Gastroesophageal sphincter (tissue), 3 donors: ENCODE data around the gene AMMECR1.

Experiments used
- EP300 ChIP-seq: sonication (generic); formaldehyde crosslinking; IDR thresholded peaks from one replicate; pipeline ENCODE4 v1.6.1; 2017; ENCODE audit warnings: antibody characterized with exemption, mild to moderate bottlenecking
- POLR2A ChIP-seq, 2 donors: fragments of 450-650 bp; IDR thresholded peaks; one replicate each; pipeline ENCODE4 v1.6.1; 2017; ENCODE audit warnings: antibody characterized with exemption in 2 of 2, mild to moderate bottlenecking in 2 of 2, moderate library complexity in 1 of 2
- POLR2AphosphoS5 ChIP-seq: sonication (generic); formaldehyde crosslinking; IDR thresholded peaks from one replicate; pipeline ENCODE4 v1.6.1; 2017; ENCODE audit warnings: antibody characterized with exemption
- TF ChIP-seq, protein P1 (sequence below), 4 experiments: fragments of 200-600 bp in 2 of 4; fragments of 450-650 bp in 2 of 4; sonication (generic) in 1 of 4; IDR thresholded peaks; one replicate each; pipeline ENCODE4 v1.5.1; 2017 to 2019; ENCODE audit warnings: antibody characterized with exemption in 4 of 4, mild to moderate bottlenecking in 2 of 4, moderate library complexity in 2 of 4

- TF ChIP-seq, protein P1, sequence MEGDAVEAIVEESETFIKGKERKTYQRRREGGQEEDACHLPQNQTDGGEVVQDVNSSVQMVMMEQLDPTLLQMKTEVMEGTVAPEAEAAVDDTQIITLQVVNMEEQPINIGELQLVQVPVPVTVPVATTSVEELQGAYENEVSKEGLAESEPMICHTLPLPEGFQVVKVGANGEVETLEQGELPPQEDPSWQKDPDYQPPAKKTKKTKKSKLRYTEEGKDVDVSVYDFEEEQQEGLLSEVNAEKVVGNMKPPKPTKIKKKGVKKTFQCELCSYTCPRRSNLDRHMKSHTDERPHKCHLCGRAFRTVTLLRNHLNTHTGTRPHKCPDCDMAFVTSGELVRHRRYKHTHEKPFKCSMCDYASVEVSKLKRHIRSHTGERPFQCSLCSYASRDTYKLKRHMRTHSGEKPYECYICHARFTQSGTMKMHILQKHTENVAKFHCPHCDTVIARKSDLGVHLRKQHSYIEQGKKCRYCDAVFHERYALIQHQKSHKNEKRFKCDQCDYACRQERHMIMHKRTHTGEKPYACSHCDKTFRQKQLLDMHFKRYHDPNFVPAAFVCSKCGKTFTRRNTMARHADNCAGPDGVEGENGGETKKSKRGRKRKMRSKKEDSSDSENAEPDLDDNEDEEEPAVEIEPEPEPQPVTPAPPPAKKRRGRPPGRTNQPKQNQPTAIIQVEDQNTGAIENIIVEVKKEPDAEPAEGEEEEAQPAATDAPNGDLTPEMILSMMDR (IDR thresholded peaks at IDR 0.05): no peak
- no peak for TF ChIP-seq POLR2A (IDR thresholded peaks at IDR 0.05)
- no peak for TF ChIP-seq POLR2AphosphoS5
- no peak for TF ChIP-seq EP300
These were observed 136.3 kb downstream of the AMMECR1 start for GRCh38 chrX:110181459-110182137.
